Mesenchymal stem cell (in vitro differentiated cells and primary cell): Measurements from ENCODE around the gene ZC3H12A.

Experiments used
- DNase-seq: peaks from one replicate; pipeline ENCODE4 v3.0.0-alpha.2; 2013
- H2AFZ ChIP-seq: one replicate; pipeline ENCODE4 v1.6.1; 2013; ENCODE audit warnings: low read depth, mild to moderate bottlenecking, control low read depth, inconsistent platforms, low read length, moderate library complexity
- H2AK5ac ChIP-seq: 2 replicates; pipeline ENCODE4 v1.6.1; 2013; ENCODE audit warnings: low read length, moderate library complexity, mild to moderate bottlenecking, inconsistent platforms; ENCODE audit not compliant: severe bottlenecking
- H2BK120ac ChIP-seq: one replicate; pipeline ENCODE4 v1.6.1; 2013; ENCODE audit warnings: low read depth, mild to moderate bottlenecking, inconsistent platforms, low read length, moderate library complexity
- H2BK12ac ChIP-seq, 2 experiments: one replicate each; pipeline ENCODE4 v1.6.1; 2013; ENCODE audit warnings: inconsistent platforms in 2 of 2, low read length in 2 of 2, mild to moderate bottlenecking in 2 of 2, moderate library complexity in 2 of 2, control low read depth in 1 of 2
- H2BK15ac ChIP-seq: one replicate; pipeline ENCODE4 v1.6.1; 2013; ENCODE audit warnings: mild to moderate bottlenecking, low read depth, inconsistent platforms; ENCODE audit not compliant: poor library complexity, severe bottlenecking
- H2BK5ac ChIP-seq: 2 replicates; pipeline ENCODE4 v1.6.1; 2013; ENCODE audit warnings: low read depth, mild to moderate bottlenecking, low read length, control low read depth, inconsistent platforms; ENCODE audit not compliant: poor library complexity, severe bottlenecking
- H3K14ac ChIP-seq, 2 experiments: one replicate each; pipeline ENCODE4 v1.6.1; 2013; ENCODE audit warnings: inconsistent platforms in 2 of 2, low read length in 2 of 2, control low read depth in 1 of 2, mild to moderate bottlenecking in 1 of 2, moderate library complexity in 1 of 2
- H3K18ac ChIP-seq, 2 experiments: one replicate each; pipeline ENCODE4 v1.6.1; 2013; ENCODE audit warnings: inconsistent platforms in 2 of 2, low read length in 2 of 2, control low read depth in 1 of 2, low read depth in 1 of 2, mild to moderate bottlenecking in 1 of 2
- H3K23ac ChIP-seq, 2 experiments: one replicate each; pipeline ENCODE4 v1.6.1; 2013; ENCODE audit warnings: inconsistent platforms in 2 of 2, low read length in 2 of 2, mild to moderate bottlenecking in 2 of 2, moderate library complexity in 2 of 2, control low read depth in 1 of 2
- H3K27ac ChIP-seq: 2 replicates; pipeline ENCODE4 v1.5.1; 2013; ENCODE audit warnings: mild to moderate bottlenecking, moderate library complexity, low read length, control low read depth, inconsistent platforms; ENCODE audit not compliant: poor library complexity, severe bottlenecking
- H3K27me3 ChIP-seq, 2 experiments: 2 replicates each; pipeline versions ENCODE4 v1.6.1 to v1.7.0; 2013; ENCODE audit warnings: low read length in 2 of 2, mild to moderate bottlenecking in 2 of 2, moderate library complexity in 2 of 2, control low read depth in 1 of 2, inconsistent platforms in 1 of 2; ENCODE audit not compliant: control insufficient read depth in 1 of 2, insufficient read depth in 1 of 2
- H3K36me3 ChIP-seq, 2 experiments: 2 replicates each; pipeline versions ENCODE4 v1.6.1 to v1.7.0; 2013; ENCODE audit warnings: low read length in 2 of 2, control low read depth in 1 of 2, inconsistent platforms in 1 of 2, low read depth in 1 of 2, mild to moderate bottlenecking in 1 of 2; ENCODE audit not compliant: insufficient read depth in 2 of 2, control insufficient read depth in 1 of 2
- H3K4ac ChIP-seq, 2 experiments: one replicate each; pipeline ENCODE4 v1.6.1; 2013; ENCODE audit warnings: inconsistent platforms in 2 of 2, low read length in 2 of 2, mild to moderate bottlenecking in 2 of 2, moderate library complexity in 2 of 2, control low read depth in 1 of 2, low read depth in 1 of 2
- H3K4me1 ChIP-seq: 2 replicates; pipeline ENCODE4 v1.6.1; 2013; ENCODE audit warnings: low read depth, low read length, control low read depth; ENCODE audit not compliant: control insufficient read depth, insufficient read depth
- H3K4me2 ChIP-seq: 2 replicates; pipeline ENCODE4 v1.6.1; 2013; ENCODE audit warnings: low read length, mild to moderate bottlenecking, inconsistent platforms; ENCODE audit not compliant: poor library complexity, severe bottlenecking
- H3K4me3 ChIP-seq, 2 experiments: 2 replicates each; pipeline versions ENCODE4 v1.5.1 to v1.7.0; 2013; ENCODE audit warnings: low read length in 2 of 2, mild to moderate bottlenecking in 2 of 2, control low read depth in 1 of 2, low read depth in 1 of 2; ENCODE audit not compliant: insufficient read depth in 1 of 2
- H3K79me1 ChIP-seq: replicated peaks from 2 replicates; pipeline ENCODE4 v1.6.1; 2013; ENCODE audit warnings: mild to moderate bottlenecking, control low read depth, low read length, inconsistent platforms; ENCODE audit not compliant: poor library complexity, severe bottlenecking
- H3K9ac ChIP-seq: 2 replicates; pipeline ENCODE4 v1.7.0; 2013; ENCODE audit warnings: mild to moderate bottlenecking, low read length, moderate library complexity
- H3K9me3 ChIP-seq: 2 replicates; pipeline ENCODE4 v1.7.0; 2013; ENCODE audit warnings: mild to moderate bottlenecking, low read length; ENCODE audit not compliant: control insufficient read depth
- H4K8ac ChIP-seq: one replicate; pipeline ENCODE4 v1.6.1; 2013; ENCODE audit warnings: inconsistent platforms, mild to moderate bottlenecking, low read length, moderate library complexity
- H4K91ac ChIP-seq: one replicate; pipeline ENCODE4 v1.6.1; 2013; ENCODE audit warnings: mild to moderate bottlenecking, low read length, inconsistent platforms
- WGBS: methylation state at CpG from one replicate; pipeline ENCODE4 v1.1.7; 2013; ENCODE audit warnings: mixed read lengths; 5-methylcytosine and 5-hydroxymethylcytosine counted together

Gene ZC3H12A

GRCh38 chr1:37486680-37487618 is 12.6 kb downstream of the ZC3H12A start:
- no peak overlapping the region for H3K4ac ChIP-seq
- no peaks in the 10 kb centered on the region for H3K9me3 ChIP-seq
- peak overlapping the region; percentile 7 for H3K27ac ChIP-seq
- DNase-seq, result peak; percentile 73
- no peak overlapping the region for H3K4me3 ChIP-seq
- no peak overlapping the region for H3K14ac ChIP-seq
- H3K18ac ChIP-seq, result peak overlapping the region; percentile 6 to 13
- peak overlapping the region; percentile 70 for H3K9ac ChIP-seq
- peak overlapping the region in 1 of 2 experiments; percentile 32 for H3K23ac ChIP-seq
- H2BK120ac ChIP-seq, result no peak overlapping the region
- H2AFZ ChIP-seq, result no peak overlapping the region
- no peak overlapping the region for H4K91ac ChIP-seq
- H2BK5ac ChIP-seq, result no peak overlapping the region
- H2BK12ac ChIP-seq, result no peak overlapping the region
- H3K36me3 ChIP-seq, result peaks cover 63 to 65% of the 10 kb centered on the region in 2 experiments
- no peaks in the 10 kb centered on the region for H3K27me3 ChIP-seq
- H2AK5ac ChIP-seq, result no peak overlapping the region
- H3K4me1 ChIP-seq, result peaks cover 16% of the 10 kb centered on the region
- no peak overlapping the region for H4K8ac ChIP-seq
- peaks cover 39% of the 10 kb centered on the region for H3K79me1 ChIP-seq
- H3K4me2 ChIP-seq, result no peak overlapping the region
- H2BK15ac ChIP-seq, result no peak overlapping the region
- 17% methylated on average over 7 of the region's 10 CpGs for WGBS

- H3K4me1 ChIP-seq, result peaks cover 13% of the 10 kb centered on the region
- H3K4me3 ChIP-seq, result no peak overlapping the region
- no peak overlapping the region for H2AFZ ChIP-seq
- H3K27me3 ChIP-seq, result no peaks in the 10 kb centered on the region
- H3K9ac ChIP-seq, result peak overlapping the region; percentile 64
- no peak overlapping the region for H2BK12ac ChIP-seq
- no peak overlapping the region for H3K23ac ChIP-seq
- no peak overlapping the region for H2AK5ac ChIP-seq
- H3K18ac ChIP-seq, result no peak overlapping the region
- no peak overlapping the region for H4K91ac ChIP-seq
- 82% methylated on average over 4 of the region's 5 CpGs for WGBS
- H3K4me2 ChIP-seq, result no peak overlapping the region
- H3K4ac ChIP-seq, result no peak overlapping the region
- H4K8ac ChIP-seq, result no peak overlapping the region
- H2BK5ac ChIP-seq, result no peak overlapping the region
- H3K9me3 ChIP-seq, result no peaks in the 10 kb centered on the region
- peaks cover 35% of the 10 kb centered on the region for H3K79me1 ChIP-seq
- no peak overlapping the region for H3K27ac ChIP-seq
- no peak for DNase-seq
- H2BK15ac ChIP-seq, result no peak overlapping the region
- no peak overlapping the region for H2BK120ac ChIP-seq
- peaks cover 57 to 64% of the 10 kb centered on the region in 2 experiments for H3K36me3 ChIP-seq
- H3K14ac ChIP-seq, result no peak overlapping the region
Measured at GRCh38 chr1:37487619-37487984, 13.2 kb downstream of the ZC3H12A start.

- no CpG with 5 or more reads among the region's 2 CpGs for WGBS
- Histone ChIP-seq H4K8ac (no peak overlapping the region), H3K27ac (no peak overlapping the region), H3K36me3 (peaks cover 35 to 72% of the 10 kb centered on the region in 2 experiments), H3K79me1 (peaks cover 27% of the 10 kb centered on the region), H3K4me2 (no peak overlapping the region), H2AK5ac (no peak overlapping the region), H3K4me1 (peaks cover 3% of the 10 kb centered on the region), H3K27me3 (no peaks in the 10 kb centered on the region), H2BK5ac (no peak overlapping the region), H4K91ac (no peak overlapping the region), H3K18ac (no peak overlapping the region), H2BK15ac (no peak overlapping the region), H3K9me3 (no peaks in the 10 kb centered on the region), H3K4ac (no peak overlapping the region), H2AFZ (no peak overlapping the region), H2BK12ac (no peak overlapping the region), H2BK120ac (no peak overlapping the region), H3K4me3 (no peak overlapping the region), H3K23ac (no peak overlapping the region), H3K9ac (no peak overlapping the region), H3K14ac (no peak overlapping the region)
- no peak for DNase-seq
Measured at GRCh38 chr1:37493336-37494098, 19.1 kb downstream of the ZC3H12A start.

- Histone ChIP-seq H3K4me3 (no peak overlapping the region), H3K36me3 (peaks cover 27 to 62% of the 10 kb centered on the region in 2 experiments), H3K27me3 (no peaks in the 10 kb centered on the region), H2AK5ac (no peak overlapping the region), H2BK15ac (no peak overlapping the region), H2BK12ac (no peak overlapping the region), H3K79me1 (peaks cover 22% of the 10 kb centered on the region), H3K27ac (no peak overlapping the region), H3K4me2 (no peak overlapping the region), H2AFZ (no peak overlapping the region), H4K8ac (no peak overlapping the region), H3K18ac (no peak overlapping the region), H2BK5ac (no peak overlapping the region), H3K14ac (no peak overlapping the region), H3K4ac (no peak overlapping the region), H3K4me1 (peaks cover 6% of the 10 kb centered on the region), H2BK120ac (no peak overlapping the region), H3K9me3 (no peaks in the 10 kb centered on the region), H3K9ac (no peak overlapping the region), H3K23ac (no peak overlapping the region), H4K91ac (no peak overlapping the region)
- WGBS, result no CpG with 5 or more reads among the region's 1 CpG
- DNase-seq, result no peak
Measured at GRCh38 chr1:37495875-37496274, 21.5 kb downstream of the ZC3H12A start.
